Neural cell (in vitro differentiated cells): ENCODE results near the gene PRKRIP1. TPM values are rescaled to one million over a fixed set of nuclear protein-coding genes. Genes with fewer than 3 reads are reported as not detected.

Experiments
- H2AFZ ChIP-seq: fragments of 200-600, 300-800 bp; sonication (generic), shearing (Covaris generic); 2 replicates; pipeline ENCODE4 v1.6.0; 2014; ENCODE audit warnings: low read depth, mild to moderate bottlenecking, antibody characterized with exemption, low read length, moderate library complexity
- H3F3A ChIP-seq: fragments of 200-600 bp; shearing (Covaris generic); 2 replicates; pipeline ENCODE4 v1.6.1; 2016; ENCODE audit warnings: mild to moderate bottlenecking, moderate library complexity, mixed read lengths, antibody characterized with exemption, low read length; ENCODE audit not compliant: insufficient read depth, poor library complexity, severe bottlenecking
- H3K27ac ChIP-seq: fragments of 200-600, 300-800 bp; sonication (generic), shearing (Covaris generic); 2 replicates; pipeline ENCODE4 v1.5.1; 2014; ENCODE audit warnings: mild to moderate bottlenecking, low read length, moderate library complexity
- H3K27me3 ChIP-seq: fragments of 300-800, 200-600 bp; sonication (generic), shearing (Covaris generic); 2 replicates; pipeline ENCODE4 v1.6.0; 2014; ENCODE audit warnings: mild to moderate bottlenecking, low read depth, low read length, moderate library complexity; ENCODE audit not compliant: insufficient read depth
- H3K36me3 ChIP-seq: fragments of 300-800, 200-600 bp; sonication (generic), shearing (Covaris generic); 2 replicates; pipeline ENCODE4 v1.5.1; 2014; ENCODE audit warnings: mild to moderate bottlenecking, antibody characterized with exemption, low read length, moderate library complexity; ENCODE audit not compliant: insufficient read depth
- H3K4me2 ChIP-seq: fragments of 300-800, 200-600 bp; sonication (generic), shearing (Covaris generic); 2 replicates; pipeline ENCODE4 v1.6.0; 2014; ENCODE audit warnings: mild to moderate bottlenecking, low read length
- H3K4me3 ChIP-seq: fragments of 300-800, 200-600 bp; sonication (generic), shearing (Covaris generic); 2 replicates; pipeline ENCODE4 v1.5.1; 2014; ENCODE audit warnings: mild to moderate bottlenecking, low read length, moderate library complexity
- H3K79me2 ChIP-seq: fragments of 200-600 bp; shearing (Covaris generic); replicated peaks from 2 replicates; pipeline ENCODE4 v1.6.0; 2014; ENCODE audit warnings: mild to moderate bottlenecking, low read length, moderate library complexity; ENCODE audit not compliant: insufficient read depth
- H3K9ac ChIP-seq: fragments of 300-800, 200-600 bp; sonication (generic), shearing (Covaris generic); 2 replicates; pipeline ENCODE4 v1.6.1; 2016; ENCODE audit warnings: mild to moderate bottlenecking, low read length, mixed read lengths
- H3K9me2 ChIP-seq: fragments of 200-600 bp; shearing (Covaris generic); 2 replicates; pipeline ENCODE4 v1.6.1; 2016; ENCODE audit warnings: mild to moderate bottlenecking, low read length, mixed read lengths; ENCODE audit not compliant: insufficient read depth
- H3K9me3 ChIP-seq: fragments of 200-600, 300-800 bp; sonication (generic), shearing (Covaris generic); 2 replicates; pipeline ENCODE4 v1.6.1; 2016; ENCODE audit warnings: mild to moderate bottlenecking, mixed run types, low read length, moderate library complexity, mixed read lengths
- H4K20me1 ChIP-seq: fragments of 200-600 bp; shearing (Covaris generic); 2 replicates; pipeline ENCODE4 v1.6.1; 2016; ENCODE audit warnings: mild to moderate bottlenecking, mixed run types; ENCODE audit not compliant: insufficient read depth
- CTCF ChIP-seq: fragments of 450-650 bp; IDR thresholded peaks from 2 replicates; pipeline ENCODE4 v1.5.1; 2014; ENCODE audit warnings: antibody characterized with exemption, mild to moderate bottlenecking, moderate library complexity; ENCODE audit not compliant: poor library complexity, severe bottlenecking
- EP300 ChIP-seq: fragments of 450-650 bp; conservative IDR thresholded peaks from 2 replicates; pipeline ENCODE4 v1.6.1; 2014; ENCODE audit warnings: antibody characterized with exemption, mild to moderate bottlenecking, moderate library complexity; ENCODE audit not compliant: poor library complexity, severe bottlenecking
- EZH2 ChIP-seq: fragments of 200-600, 300-800 bp; shearing (Covaris generic), sonication (generic); IDR thresholded peaks from 2 replicates; pipeline ENCODE4 v1.6.1; 2014; ENCODE audit warnings: antibody characterized with exemption, low read length, borderline replicate concordance, mild to moderate bottlenecking; ENCODE audit not compliant: insufficient read depth, poor library complexity, severe bottlenecking
- MXI1 ChIP-seq: fragments of 450-650 bp; conservative IDR thresholded peaks from 2 replicates; pipeline ENCODE4 v1.6.1; 2014; ENCODE audit warnings: antibody characterized with exemption, mild to moderate bottlenecking; ENCODE audit not compliant: poor library complexity, severe bottlenecking
- POLR2AphosphoS5 ChIP-seq: IDR thresholded peaks from 2 replicates; pipeline ENCODE4 v1.6.1; 2012
- RAD21 ChIP-seq: fragments of 450-650 bp; conservative IDR thresholded peaks from 2 replicates; pipeline ENCODE4 v1.6.1; 2014; ENCODE audit warnings: antibody characterized with exemption, mild to moderate bottlenecking, moderate library complexity
- REST ChIP-seq: IDR thresholded peaks from 2 replicates; pipeline ENCODE4 v1.6.1; 2012; ENCODE audit warnings: borderline replicate concordance
- SMC3 ChIP-seq: fragments of 450-650 bp; conservative IDR thresholded peaks from 2 replicates; pipeline ENCODE4 v1.6.1; 2014; ENCODE audit warnings: antibody characterized with exemption, mild to moderate bottlenecking, moderate library complexity; ENCODE audit not compliant: poor library complexity
- TAF1 ChIP-seq: IDR thresholded peaks from 2 replicates; pipeline ENCODE4 v1.6.1; 2012; ENCODE audit warnings: low read depth
- polyA plus RNA-seq: library from polyadenylated mRNA; depleted of rRNA; stranded (reverse); fragments of >200 nt; gene quantifications from 2 replicates; pipeline ENCODE4 v1.2.3, GENCODE V29; 2014

PRKRIP1 gene
- polyA plus RNA-seq, 1 donor from 2014 or later, result 113 TPM

GRCh38 chr7:102413091-102413490, 16.9 kb downstream of the PRKRIP1 start:
- Histone ChIP-seq H3F3A (no peaks in the 10 kb centered on the region), H3K4me3 (no peak overlapping the region), H3K36me3 (peaks cover 3% of the 10 kb centered on the region), H3K9me2 (no peaks in the 10 kb centered on the region), H3K4me2 (no peak overlapping the region), H3K27me3 (no peaks in the 10 kb centered on the region), H2AFZ (no peak overlapping the region), H3K9ac (no peak overlapping the region), H4K20me1 (no peaks in the 10 kb centered on the region), H3K27ac (no peak overlapping the region), H3K79me2 (no peaks in the 10 kb centered on the region), H3K9me3 (no peaks in the 10 kb centered on the region)
- TF ChIP-seq SMC3, result no peak
- TF ChIP-seq EZH2, result no peak
- TF ChIP-seq TAF1, result no peak
- no peak for TF ChIP-seq POLR2AphosphoS5
- no peak for TF ChIP-seq EP300
- no peak for TF ChIP-seq RAD21
- no peak for TF ChIP-seq MXI1
- TF ChIP-seq CTCF, result no peak
- no peak for TF ChIP-seq REST

GRCh38 chr7:102413611-102414010, 17.4 kb downstream of the PRKRIP1 start:
- no peaks in the 10 kb centered on the region for H3F3A ChIP-seq
- H3K4me3 ChIP-seq, result no peak overlapping the region
- H3K9ac ChIP-seq, result no peak overlapping the region
- no peak for TF ChIP-seq CTCF
- no peak for TF ChIP-seq EP300
- no peak for TF ChIP-seq RAD21
- TF ChIP-seq POLR2AphosphoS5, result no peak
- no peak for TF ChIP-seq TAF1
- no peak for TF ChIP-seq REST
- TF ChIP-seq SMC3, result no peak
- TF ChIP-seq EZH2, result no peak
- TF ChIP-seq MXI1, result no peak
- no peak overlapping the region for H3K27ac ChIP-seq
- H3K9me3 ChIP-seq, result no peaks in the 10 kb centered on the region
- H4K20me1 ChIP-seq, result no peaks in the 10 kb centered on the region
- H3K27me3 ChIP-seq, result no peaks in the 10 kb centered on the region
- no peaks in the 10 kb centered on the region for H3K9me2 ChIP-seq
- no peak overlapping the region for H3K4me2 ChIP-seq
- no peak overlapping the region for H2AFZ ChIP-seq
- no peaks in the 10 kb centered on the region for H3K36me3 ChIP-seq
- H3K79me2 ChIP-seq, result no peaks in the 10 kb centered on the region
